ENCODE measurements around the gene PYCR2. TPM values are rescaled to one million over a fixed set of nuclear protein-coding genes. Genes with fewer than 3 reads are reported as not detected.

The PYCR2 gene
- polyA plus RNA-seq, 4 donors = 31.9 to 68.0 (median 36.7) TPM

GRCh38 chr1:225882694-225883615 lies 41.1 kb downstream of the PYCR2 start:
- peak overlapping the region; percentile 87 to 99 (median 97) for H3K27ac ChIP-seq (ENCODE audit: low read depth in 1 of 3, low read length in 2 of 3)
- peaks cover 3 to 45% (median 22%) of the 10 kb centered on the region in 3 donors for H3K4me1 ChIP-seq (ENCODE audit: control insufficient read depth in 3 of 3, insufficient read depth in 2 of 3, low read depth in 1 of 3, low read length in 2 of 3)
- no peak for FAIRE-seq
- no peaks in the 10 kb centered on the region for H3K27me3 ChIP-seq (ENCODE audit: control insufficient read depth in 3 of 3, insufficient read depth in 3 of 3, low read length in 3 of 3)
- peak; percentile 50 to 73 for DNase-seq
- peak overlapping the region; percentile 81 to 98 (median 88) for H3K4me3 ChIP-seq (ENCODE audit: low read depth in 1 of 3, low read length in 3 of 3)
- H3K36me3 ChIP-seq (ENCODE audit: control insufficient read depth in 3 of 3, insufficient read depth in 2 of 3, low read depth in 1 of 3, low read length in 3 of 3) = peaks cover 0 to 24% (median 0%) of the 10 kb centered on the region in 3 donors
- 2 to 5% (median 5%) methylated on average over 44 to 63 of the region's 63 CpGs for WGBS, 3 donors
- H3K9me3 ChIP-seq (ENCODE audit: control insufficient read depth in 2 of 2, insufficient read depth in 1 of 2, low read depth in 1 of 2, low read length in 1 of 2) = no peaks in the 10 kb centered on the region

GRCh38 chr1:225881959-225882693 lies 41.9 kb downstream of the PYCR2 start, which contains the start of gene TMEM63A:
TMEM63A (minus strand) TSS chr1:225882380; CDS start chr1:225877580, 4,800 bp downstream.
- FAIRE-seq (no peak), DNase-seq (peak; percentile 79 to 93)
- WGBS, 3 donors = 0 to 1% (median 1%) methylated on average over 48 to 64 of the region's 64 CpGs
- H3K36me3 ChIP-seq (ENCODE audit: control insufficient read depth in 3 of 3, insufficient read depth in 2 of 3, low read depth in 1 of 3, low read length in 3 of 3) = peaks cover 0 to 32% (median 0%) of the 10 kb centered on the region in 3 donors
- H3K4me3 ChIP-seq (ENCODE audit: low read depth in 1 of 3, low read length in 3 of 3) = peak within 1 kb of the TSS; percentile 81 to 98 (median 88)
- H3K27ac ChIP-seq (ENCODE audit: low read depth in 1 of 3, low read length in 2 of 3) = peak within 1 kb of the TSS; percentile 87 to 99 (median 97)
- H3K27me3 ChIP-seq (ENCODE audit: control insufficient read depth in 3 of 3, insufficient read depth in 3 of 3, low read length in 3 of 3) = no peaks in the 10 kb centered on the region
- H3K9me3 ChIP-seq (ENCODE audit: control insufficient read depth in 2 of 2, insufficient read depth in 1 of 2, low read depth in 1 of 2, low read length in 1 of 2) = no peaks in the 10 kb centered on the region
- peaks cover 5 to 53% (median 24%) of the 10 kb centered on the region in 3 donors for H3K4me1 ChIP-seq (ENCODE audit: control insufficient read depth in 3 of 3, insufficient read depth in 2 of 3, low read depth in 1 of 3, low read length in 2 of 3)

- WGBS, 3 donors = 1 to 7% (median 5%) methylated on average over 23 to 25 of the region's 25 CpGs
- DNase-seq = peak; percentile 76 to 89
- Histone ChIP-seq H3K27me3 (ENCODE audit: control insufficient read depth in 3 of 3, insufficient read depth in 3 of 3, low read length in 3 of 3) (no peaks in the 10 kb centered on the region), H3K36me3 (ENCODE audit: control insufficient read depth in 3 of 3, insufficient read depth in 2 of 3, low read depth in 1 of 3, low read length in 3 of 3) (peaks cover 0 to 39% (median 0%) of the 10 kb centered on the region in 3 donors), H3K4me1 (ENCODE audit: control insufficient read depth in 3 of 3, insufficient read depth in 2 of 3, low read depth in 1 of 3, low read length in 2 of 3) (peaks cover 5 to 53% (median 25%) of the 10 kb centered on the region in 3 donors), H3K4me3 (ENCODE audit: low read depth in 1 of 3, low read length in 3 of 3) (peak overlapping the region; percentile 81 to 98 (median 88)), H3K9me3 (ENCODE audit: control insufficient read depth in 2 of 2, insufficient read depth in 1 of 2, low read depth in 1 of 2, low read length in 1 of 2) (no peaks in the 10 kb centered on the region), H3K27ac (ENCODE audit: low read depth in 1 of 3, low read length in 2 of 3) (peak overlapping the region; percentile 87 to 99 (median 97))
- FAIRE-seq = no peak
These were observed 42.7 kb downstream of the PYCR2 start for GRCh38 chr1:225881081-225881958.

GRCh38 chr1:225880636-225881035 lies 43.4 kb downstream of the PYCR2 start:
- H3K36me3 ChIP-seq (ENCODE audit: control insufficient read depth in 3 of 3, insufficient read depth in 2 of 3, low read depth in 1 of 3, low read length in 3 of 3) = peaks cover 0 to 44% (median 0%) of the 10 kb centered on the region in 3 donors
- DNase-seq (peak; percentile 49 to 61), FAIRE-seq (no peak)
- peak overlapping the region in 2 of 3 donors; percentile 81 to 98 for H3K4me3 ChIP-seq (ENCODE audit: low read depth in 1 of 3, low read length in 3 of 3)
- WGBS, 3 donors = 11 to 47% (median 36%) methylated on average over 5 of the region's 5 CpGs
- peak overlapping the region; percentile 87 to 99 (median 97) for H3K27ac ChIP-seq (ENCODE audit: low read depth in 1 of 3, low read length in 2 of 3)
- no peaks in the 10 kb centered on the region for H3K9me3 ChIP-seq (ENCODE audit: control insufficient read depth in 2 of 2, insufficient read depth in 1 of 2, low read depth in 1 of 2, low read length in 1 of 2)
- no peaks in the 10 kb centered on the region for H3K27me3 ChIP-seq (ENCODE audit: control insufficient read depth in 3 of 3, insufficient read depth in 3 of 3, low read length in 3 of 3)
- H3K4me1 ChIP-seq (ENCODE audit: control insufficient read depth in 3 of 3, insufficient read depth in 2 of 3, low read depth in 1 of 3, low read length in 2 of 3) = peaks cover 8 to 60% (median 27%) of the 10 kb centered on the region in 3 donors

GRCh38 chr1:225880222-225880588 lies 43.8 kb downstream of the PYCR2 start:
- peaks cover 0 to 48% (median 0%) of the 10 kb centered on the region in 3 donors for H3K36me3 ChIP-seq (ENCODE audit: control insufficient read depth in 3 of 3, insufficient read depth in 2 of 3, low read depth in 1 of 3, low read length in 3 of 3)
- peak overlapping the region; percentile 87 to 99 (median 97) for H3K27ac ChIP-seq (ENCODE audit: low read depth in 1 of 3, low read length in 2 of 3)
- FAIRE-seq (no peak), DNase-seq (peak in 1 of 2 donors; percentile 38)
- 24 to 60% (median 33%) methylated on average over 2 of the region's 2 CpGs for WGBS, 3 donors
- peaks cover 8 to 64% (median 27%) of the 10 kb centered on the region in 3 donors for H3K4me1 ChIP-seq (ENCODE audit: control insufficient read depth in 3 of 3, insufficient read depth in 2 of 3, low read depth in 1 of 3, low read length in 2 of 3)
- peak overlapping the region in 2 of 3 donors; percentile 5 to 98 for H3K4me3 ChIP-seq (ENCODE audit: low read depth in 1 of 3, low read length in 3 of 3)
- no peaks in the 10 kb centered on the region for H3K9me3 ChIP-seq (ENCODE audit: control insufficient read depth in 2 of 2, insufficient read depth in 1 of 2, low read depth in 1 of 2, low read length in 1 of 2)
- no peaks in the 10 kb centered on the region for H3K27me3 ChIP-seq (ENCODE audit: control insufficient read depth in 3 of 3, insufficient read depth in 3 of 3, low read length in 3 of 3)

GRCh38 chr1:225879521-225880221 lies 44.4 kb downstream of the PYCR2 start:
- FAIRE-seq (no peak), DNase-seq (peak; percentile 65 to 86)
- Histone ChIP-seq H3K4me3 (ENCODE audit: low read depth in 1 of 3, low read length in 3 of 3) (peak overlapping the region in 2 of 3 donors; percentile 5 to 98), H3K36me3 (ENCODE audit: control insufficient read depth in 3 of 3, insufficient read depth in 2 of 3, low read depth in 1 of 3, low read length in 3 of 3) (peaks cover 0 to 53% (median 0%) of the 10 kb centered on the region in 3 donors), H3K9me3 (ENCODE audit: control insufficient read depth in 2 of 2, insufficient read depth in 1 of 2, low read depth in 1 of 2, low read length in 1 of 2) (no peaks in the 10 kb centered on the region), H3K4me1 (ENCODE audit: control insufficient read depth in 3 of 3, insufficient read depth in 2 of 3, low read depth in 1 of 3, low read length in 2 of 3) (peaks cover 8 to 68% (median 31%) of the 10 kb centered on the region in 3 donors), H3K27me3 (ENCODE audit: control insufficient read depth in 3 of 3, insufficient read depth in 3 of 3, low read length in 3 of 3) (no peaks in the 10 kb centered on the region), H3K27ac (ENCODE audit: low read depth in 1 of 3, low read length in 2 of 3) (peak overlapping the region; percentile 87 to 99 (median 97))
- 13 to 53% (median 27%) methylated on average over 8 of the region's 8 CpGs for WGBS, 3 donors

- H3K36me3 ChIP-seq (ENCODE audit: control insufficient read depth in 3 of 3, insufficient read depth in 2 of 3, low read depth in 1 of 3, low read length in 3 of 3) = peaks cover 0 to 67% (median 0%) of the 10 kb centered on the region in 3 donors
- FAIRE-seq (no peak), DNase-seq (peak; percentile 18 to 36)
- H3K4me1 ChIP-seq (ENCODE audit: control insufficient read depth in 3 of 3, insufficient read depth in 2 of 3, low read depth in 1 of 3, low read length in 2 of 3) = peaks cover 8 to 62% (median 31%) of the 10 kb centered on the region in 3 donors
- H3K27me3 ChIP-seq (ENCODE audit: control insufficient read depth in 3 of 3, insufficient read depth in 3 of 3, low read length in 3 of 3) = no peaks in the 10 kb centered on the region
- no peaks in the 10 kb centered on the region for H3K9me3 ChIP-seq (ENCODE audit: control insufficient read depth in 2 of 2, insufficient read depth in 1 of 2, low read depth in 1 of 2, low read length in 1 of 2)
- no peak overlapping the region for H3K4me3 ChIP-seq (ENCODE audit: low read depth in 1 of 3, low read length in 3 of 3)
- 47 to 67% (median 50%) methylated on average over 3 to 4 of the region's 4 CpGs for WGBS, 3 donors
- peak overlapping the region in 2 of 3 donors; percentile 90 to 99 for H3K27ac ChIP-seq (ENCODE audit: low read depth in 1 of 3, low read length in 2 of 3)
These were observed 45.8 kb downstream of the PYCR2 start for GRCh38 chr1:225878282-225878681.
